Hepatocyte (in vitro differentiated cells): ENCODE measurements around the gene CLDN19.

Experiments used
- CTCF ChIP-seq: fragments of 200-600 bp; sonication (generic); IDR thresholded peaks from 2 replicates; pipeline ENCODE4 v1.5.1; 2016; ENCODE audit warnings: antibody characterized with exemption, mild to moderate bottlenecking; ENCODE audit not compliant: poor library complexity
- EZH2phosphoT487 ChIP-seq: fragments of 200-600 bp; sonication (generic); IDR thresholded peaks from one replicate; pipeline ENCODE4 v1.6.1; 2018; ENCODE audit warnings: antibody characterized with exemption, mild to moderate bottlenecking, low read depth, moderate library complexity; ENCODE audit not compliant: unreplicated experiment, severe bottlenecking

- TF ChIP-seq CTCF (no peak), EZH2phosphoT487 (no peak)
Measured at GRCh38 chr1:42691157-42691498, 48.9 kb downstream of the CLDN19 start.
